ENCODE results near the gene SYT14.
"Not testable (repeated sequence)": the region's sequence is repeated elsewhere in the genome, so short reads cannot be mapped to it uniquely, and the experiment has no call there.

DNA sequence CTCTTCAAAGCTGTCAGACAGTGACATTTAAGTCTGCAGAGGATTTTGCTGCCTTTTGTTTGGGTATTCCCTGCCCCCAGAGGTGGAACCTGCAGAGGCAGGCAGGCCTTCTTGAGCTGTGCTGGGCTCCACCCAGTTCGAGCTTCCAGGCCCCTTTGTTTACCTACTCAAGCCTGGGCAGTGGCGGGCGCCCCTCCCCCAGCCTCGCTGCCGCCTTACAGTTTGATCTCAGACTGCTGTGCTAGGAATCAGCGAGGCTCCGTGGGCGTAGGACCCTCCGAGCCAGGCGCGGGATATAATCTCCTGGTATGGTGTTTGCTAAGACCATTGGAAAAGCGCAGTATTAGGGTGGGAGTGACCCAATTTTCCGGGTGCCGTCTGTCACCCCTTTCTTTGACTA, 40.7 kb downstream of the SYT14 start:
- TF ChIP-seq, protein P1, sequence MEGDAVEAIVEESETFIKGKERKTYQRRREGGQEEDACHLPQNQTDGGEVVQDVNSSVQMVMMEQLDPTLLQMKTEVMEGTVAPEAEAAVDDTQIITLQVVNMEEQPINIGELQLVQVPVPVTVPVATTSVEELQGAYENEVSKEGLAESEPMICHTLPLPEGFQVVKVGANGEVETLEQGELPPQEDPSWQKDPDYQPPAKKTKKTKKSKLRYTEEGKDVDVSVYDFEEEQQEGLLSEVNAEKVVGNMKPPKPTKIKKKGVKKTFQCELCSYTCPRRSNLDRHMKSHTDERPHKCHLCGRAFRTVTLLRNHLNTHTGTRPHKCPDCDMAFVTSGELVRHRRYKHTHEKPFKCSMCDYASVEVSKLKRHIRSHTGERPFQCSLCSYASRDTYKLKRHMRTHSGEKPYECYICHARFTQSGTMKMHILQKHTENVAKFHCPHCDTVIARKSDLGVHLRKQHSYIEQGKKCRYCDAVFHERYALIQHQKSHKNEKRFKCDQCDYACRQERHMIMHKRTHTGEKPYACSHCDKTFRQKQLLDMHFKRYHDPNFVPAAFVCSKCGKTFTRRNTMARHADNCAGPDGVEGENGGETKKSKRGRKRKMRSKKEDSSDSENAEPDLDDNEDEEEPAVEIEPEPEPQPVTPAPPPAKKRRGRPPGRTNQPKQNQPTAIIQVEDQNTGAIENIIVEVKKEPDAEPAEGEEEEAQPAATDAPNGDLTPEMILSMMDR (IDR thresholded peaks at IDR 0.05): not testable (repeated sequence)
- TF ChIP-seq POLR2AphosphoS5 (IDR thresholded peaks at IDR 0.05): not testable (repeated sequence)
